ENCODE results near the gene ERCC6. TPM values are rescaled to one million over a fixed set of nuclear protein-coding genes. Genes with fewer than 3 reads are reported as not detected.

The ERCC6 gene
- polyA plus RNA-seq, 1 donor from 2014 or later: 13.9 TPM

GRCh38 chr10:49488056-49488717, 50.7 kb downstream of the ERCC6 start:
- Histone ChIP-seq H3K79me2 (replicated peaks; ENCODE audit: insufficient read depth, low read length) (no peaks in the 10 kb centered on the region), H3K27me3 (ENCODE audit: insufficient read depth, low read depth, low read length) (no peaks in the 10 kb centered on the region), H3F3A (ENCODE audit: insufficient read depth, low read length, poor library complexity, severe bottlenecking) (no peaks in the 10 kb centered on the region), H3K27ac (ENCODE audit: low read length) (no peak overlapping the region), H2AFZ (ENCODE audit: low read depth, low read length) (no peak overlapping the region), H4K20me1 (ENCODE audit: insufficient read depth) (no peaks in the 10 kb centered on the region), H3K36me3 (ENCODE audit: insufficient read depth, low read length) (no peaks in the 10 kb centered on the region), H3K4me2 (ENCODE audit: low read length) (no peak overlapping the region), H3K9me2 (ENCODE audit: insufficient read depth, low read length) (no peaks in the 10 kb centered on the region), H3K9ac (ENCODE audit: low read length) (no peak overlapping the region), H3K9me3 (ENCODE audit: low read length) (no peaks in the 10 kb centered on the region), H3K4me3 (ENCODE audit: low read length) (no peak overlapping the region)
- TF ChIP-seq RAD21 (conservative IDR thresholded peaks at IDR 0.05) (no peak), MXI1 (conservative IDR thresholded peaks at IDR 0.05; ENCODE audit: poor library complexity, severe bottlenecking) (no peak), EP300 (conservative IDR thresholded peaks at IDR 0.05; ENCODE audit: poor library complexity, severe bottlenecking) (no peak)

DNA sequence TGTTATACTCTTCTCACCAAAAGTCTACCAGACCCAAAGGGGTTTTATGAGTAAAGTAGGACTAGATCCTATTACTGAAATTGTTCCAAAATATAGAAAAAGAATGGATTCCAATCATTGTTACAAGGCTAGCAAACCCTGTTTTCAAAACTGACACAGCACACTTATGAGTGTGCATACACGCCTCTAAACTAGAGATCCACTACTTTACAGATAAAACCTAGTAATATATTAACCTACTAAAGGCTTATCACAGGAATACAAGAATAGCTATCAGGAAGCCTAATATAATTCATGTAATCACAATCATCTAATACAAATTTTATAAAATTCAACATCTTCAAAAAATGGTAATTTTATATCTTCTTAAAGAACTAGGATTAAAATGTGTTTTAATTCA, 52.2 kb downstream of the ERCC6 start:
- no peak for TF ChIP-seq SMC3 (conservative IDR thresholded peaks at IDR 0.05; ENCODE audit: poor library complexity)
- TF ChIP-seq, protein P1, sequence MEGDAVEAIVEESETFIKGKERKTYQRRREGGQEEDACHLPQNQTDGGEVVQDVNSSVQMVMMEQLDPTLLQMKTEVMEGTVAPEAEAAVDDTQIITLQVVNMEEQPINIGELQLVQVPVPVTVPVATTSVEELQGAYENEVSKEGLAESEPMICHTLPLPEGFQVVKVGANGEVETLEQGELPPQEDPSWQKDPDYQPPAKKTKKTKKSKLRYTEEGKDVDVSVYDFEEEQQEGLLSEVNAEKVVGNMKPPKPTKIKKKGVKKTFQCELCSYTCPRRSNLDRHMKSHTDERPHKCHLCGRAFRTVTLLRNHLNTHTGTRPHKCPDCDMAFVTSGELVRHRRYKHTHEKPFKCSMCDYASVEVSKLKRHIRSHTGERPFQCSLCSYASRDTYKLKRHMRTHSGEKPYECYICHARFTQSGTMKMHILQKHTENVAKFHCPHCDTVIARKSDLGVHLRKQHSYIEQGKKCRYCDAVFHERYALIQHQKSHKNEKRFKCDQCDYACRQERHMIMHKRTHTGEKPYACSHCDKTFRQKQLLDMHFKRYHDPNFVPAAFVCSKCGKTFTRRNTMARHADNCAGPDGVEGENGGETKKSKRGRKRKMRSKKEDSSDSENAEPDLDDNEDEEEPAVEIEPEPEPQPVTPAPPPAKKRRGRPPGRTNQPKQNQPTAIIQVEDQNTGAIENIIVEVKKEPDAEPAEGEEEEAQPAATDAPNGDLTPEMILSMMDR (IDR thresholded peaks at IDR 0.05; ENCODE audit: poor library complexity, severe bottlenecking): no peak
- no peak for TF ChIP-seq EZH2 (IDR thresholded peaks at IDR 0.05; ENCODE audit: borderline replicate concordance, insufficient read depth, low read length, poor library complexity, severe bottlenecking)
- TF ChIP-seq MXI1 (conservative IDR thresholded peaks at IDR 0.05; ENCODE audit: poor library complexity, severe bottlenecking): no peak
- TF ChIP-seq RAD21 (conservative IDR thresholded peaks at IDR 0.05): no peak
- H3K9me3 ChIP-seq (ENCODE audit: low read length): no peaks in the 10 kb centered on the region
- H3K36me3 ChIP-seq (ENCODE audit: insufficient read depth, low read length): peaks cover 4% of the 10 kb centered on the region
- H3K4me3 ChIP-seq (ENCODE audit: low read length): no peak overlapping the region
- H2AFZ ChIP-seq (ENCODE audit: low read depth, low read length): no peak overlapping the region
- no peak overlapping the region for H3K27ac ChIP-seq (ENCODE audit: low read length)
- H3K9me2 ChIP-seq (ENCODE audit: insufficient read depth, low read length): no peaks in the 10 kb centered on the region
- no peaks in the 10 kb centered on the region for H3K79me2 ChIP-seq (replicated peaks; ENCODE audit: insufficient read depth, low read length)
- H3K27me3 ChIP-seq (ENCODE audit: insufficient read depth, low read depth, low read length): no peaks in the 10 kb centered on the region
- no peak overlapping the region for H3K9ac ChIP-seq (ENCODE audit: low read length)
- H3K4me2 ChIP-seq (ENCODE audit: low read length): no peak overlapping the region
- H4K20me1 ChIP-seq (ENCODE audit: insufficient read depth): no peaks in the 10 kb centered on the region
- H3F3A ChIP-seq (ENCODE audit: insufficient read depth, low read length, poor library complexity, severe bottlenecking): no peaks in the 10 kb centered on the region

DNA sequence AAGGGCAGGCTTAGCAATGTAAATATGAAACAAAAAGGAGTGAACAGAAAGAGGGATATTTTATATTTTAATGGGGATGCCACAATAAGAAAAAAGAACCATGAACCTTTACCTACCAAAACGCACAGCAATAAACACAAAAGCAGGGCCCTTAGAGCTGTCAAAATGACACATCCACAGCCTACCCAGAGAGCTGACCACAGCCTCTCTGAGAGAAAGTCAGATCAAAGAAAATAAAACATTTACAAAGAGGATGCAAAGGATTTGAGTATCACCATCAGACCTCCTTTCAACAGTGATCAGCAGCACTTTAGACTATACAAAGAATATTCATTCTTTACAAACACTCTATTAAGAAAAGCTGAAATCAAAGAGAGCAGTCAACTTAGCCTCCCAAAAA, 52.9 kb downstream of the ERCC6 start:
- TF ChIP-seq MXI1 (conservative IDR thresholded peaks at IDR 0.05; ENCODE audit: poor library complexity, severe bottlenecking) (no peak), SMC3 (conservative IDR thresholded peaks at IDR 0.05; ENCODE audit: poor library complexity) (no peak), POLR2AphosphoS5 (IDR thresholded peaks at IDR 0.05) (no peak), EP300 (conservative IDR thresholded peaks at IDR 0.05; ENCODE audit: poor library complexity, severe bottlenecking) (no peak), EZH2 (IDR thresholded peaks at IDR 0.05; ENCODE audit: borderline replicate concordance, insufficient read depth, low read length, poor library complexity, severe bottlenecking) (no peak), RAD21 (conservative IDR thresholded peaks at IDR 0.05) (no peak), REST (IDR thresholded peaks at IDR 0.05; ENCODE audit: borderline replicate concordance) (no peak), TAF1 (IDR thresholded peaks at IDR 0.05; ENCODE audit: low read depth) (no peak)
- TF ChIP-seq, protein P1 (IDR thresholded peaks at IDR 0.05; ENCODE audit: poor library complexity, severe bottlenecking): no peak
- H3K27me3 ChIP-seq (ENCODE audit: insufficient read depth, low read depth, low read length): no peaks in the 10 kb centered on the region
- peaks cover 4% of the 10 kb centered on the region for H3K36me3 ChIP-seq (ENCODE audit: insufficient read depth, low read length)
- H3K9ac ChIP-seq (ENCODE audit: low read length): no peak overlapping the region
- H3K4me2 ChIP-seq (ENCODE audit: low read length): no peak overlapping the region
- H4K20me1 ChIP-seq (ENCODE audit: insufficient read depth): no peaks in the 10 kb centered on the region
- no peak overlapping the region for H2AFZ ChIP-seq (ENCODE audit: low read depth, low read length)
- H3K9me3 ChIP-seq (ENCODE audit: low read length): no peaks in the 10 kb centered on the region
- no peaks in the 10 kb centered on the region for H3K9me2 ChIP-seq (ENCODE audit: insufficient read depth, low read length)
- no peaks in the 10 kb centered on the region for H3F3A ChIP-seq (ENCODE audit: insufficient read depth, low read length, poor library complexity, severe bottlenecking)
- no peak overlapping the region for H3K27ac ChIP-seq (ENCODE audit: low read length)
- H3K4me3 ChIP-seq (ENCODE audit: low read length): no peak overlapping the region
- H3K79me2 ChIP-seq (replicated peaks; ENCODE audit: insufficient read depth, low read length): no peaks in the 10 kb centered on the region
